Brain pericyte (primary cell): ENCODE results near the gene IL6ST.

Source experiments
- DNase-seq: peaks from one replicate; pipeline ENCODE4 v3.0.0-alpha.2; 2012; ENCODE audit warnings: low read depth, low spot score

Gene IL6ST

GRCh38 chr5:55920784-55921183, 74.0 kb downstream of the IL6ST start:
- DNase-seq = no peak

DNA sequence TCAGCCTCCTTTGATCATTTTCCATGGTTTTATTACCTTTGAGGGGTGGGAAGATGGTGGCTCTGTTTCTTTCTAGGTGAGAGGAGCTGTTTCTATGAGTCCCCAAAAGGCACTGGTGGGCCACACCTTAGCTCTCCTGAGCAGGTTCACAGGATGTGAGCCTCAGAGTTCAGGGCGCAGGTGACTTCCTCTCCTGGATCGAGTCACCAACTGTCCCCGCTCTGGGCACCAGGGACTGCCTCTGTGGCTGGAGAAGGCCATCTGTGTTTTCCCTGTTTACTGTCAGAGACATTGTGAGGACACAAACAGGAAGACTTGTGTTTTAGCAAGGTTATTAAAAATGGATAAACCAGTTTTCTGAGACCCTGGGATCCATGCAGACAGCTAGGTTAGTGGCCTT, 75.1 kb downstream of the IL6ST start:
- no peak for DNase-seq

- DNase-seq = no peak
Observed at GRCh38 chr5:55918087-55919035, 76.4 kb downstream of the IL6ST start.

DNA sequence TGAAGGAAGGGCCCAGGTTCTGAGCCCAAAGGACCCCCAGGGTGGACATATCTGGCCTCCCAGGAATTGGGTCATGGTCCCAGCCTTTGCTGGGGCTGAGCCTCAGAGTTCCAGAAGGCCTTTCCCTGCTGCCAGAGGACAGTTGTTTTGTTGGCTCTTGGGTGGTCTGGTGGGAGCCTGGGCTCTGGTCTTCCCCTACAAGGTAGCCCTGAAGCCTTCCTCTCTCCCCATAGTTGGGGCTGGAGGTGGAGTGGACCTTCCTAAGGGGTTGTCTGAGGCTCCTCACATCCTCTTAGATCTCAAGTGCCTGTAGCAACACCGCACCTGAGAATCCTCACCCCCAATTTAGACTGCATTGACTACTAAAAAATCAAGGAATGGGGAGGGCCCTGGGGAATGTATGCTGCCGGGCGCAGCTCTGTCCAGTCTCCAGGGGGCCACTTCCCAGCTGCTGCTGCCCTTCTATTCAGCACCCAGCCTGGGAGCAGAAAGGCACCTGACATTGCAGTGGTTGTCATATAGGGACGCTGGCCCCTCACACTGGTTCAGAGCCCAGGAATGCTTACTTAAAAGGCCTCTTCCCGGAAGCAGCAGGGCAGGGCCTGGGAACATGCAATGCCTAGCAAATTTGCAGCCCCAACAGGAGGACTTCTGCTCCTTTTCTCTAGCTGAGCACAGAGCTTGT, 77.2 kb downstream of the IL6ST start:
- no peak for DNase-seq

GRCh38 chr5:55916986-55917385, 77.8 kb downstream of the IL6ST start:
- DNase-seq = no peak

DNA sequence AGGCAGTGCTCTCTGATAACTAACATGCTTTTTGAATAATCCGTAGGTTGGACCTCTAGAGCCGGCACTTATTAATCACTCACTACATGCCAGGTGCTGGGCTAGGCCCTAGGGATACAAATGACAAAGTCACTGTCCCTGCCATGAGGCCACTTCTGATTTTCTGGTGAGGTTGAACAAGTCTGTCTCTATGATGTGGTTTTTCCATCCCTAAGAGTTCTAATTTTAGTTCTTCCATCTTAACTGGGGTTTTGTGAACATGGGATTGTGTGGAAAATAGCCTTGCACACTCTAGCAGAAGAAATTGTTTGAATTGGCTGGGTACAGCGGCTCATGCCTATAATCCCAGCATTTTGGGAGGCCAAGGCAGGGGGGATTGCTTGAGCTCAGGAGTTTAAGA, 79.0 kb downstream of the IL6ST start:
- DNase-seq = no peak

DNA sequence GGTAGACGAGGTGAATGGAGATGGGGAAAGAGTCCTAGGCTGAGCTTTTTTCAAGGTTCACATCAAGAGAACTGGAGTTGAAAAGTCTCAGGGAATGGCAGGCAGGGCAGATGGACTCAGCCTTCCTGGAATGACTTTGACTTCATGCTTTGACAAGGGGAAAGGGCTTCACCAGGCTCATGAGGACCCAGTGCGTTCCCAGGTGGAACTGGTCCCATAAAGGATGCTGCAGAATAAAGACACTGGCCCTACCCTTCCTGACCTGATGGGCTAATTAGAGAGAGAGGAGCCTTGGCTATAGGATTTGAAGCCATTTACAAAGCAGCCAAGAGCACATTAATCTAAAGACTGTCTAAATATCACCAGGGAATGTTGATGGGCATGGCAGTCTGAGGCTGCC, 79.8 kb downstream of the IL6ST start:
- DNase-seq = no peak

GRCh38 chr5:55913466-55914413, 81.0 kb downstream of the IL6ST start:
- DNase-seq = no peak

DNA sequence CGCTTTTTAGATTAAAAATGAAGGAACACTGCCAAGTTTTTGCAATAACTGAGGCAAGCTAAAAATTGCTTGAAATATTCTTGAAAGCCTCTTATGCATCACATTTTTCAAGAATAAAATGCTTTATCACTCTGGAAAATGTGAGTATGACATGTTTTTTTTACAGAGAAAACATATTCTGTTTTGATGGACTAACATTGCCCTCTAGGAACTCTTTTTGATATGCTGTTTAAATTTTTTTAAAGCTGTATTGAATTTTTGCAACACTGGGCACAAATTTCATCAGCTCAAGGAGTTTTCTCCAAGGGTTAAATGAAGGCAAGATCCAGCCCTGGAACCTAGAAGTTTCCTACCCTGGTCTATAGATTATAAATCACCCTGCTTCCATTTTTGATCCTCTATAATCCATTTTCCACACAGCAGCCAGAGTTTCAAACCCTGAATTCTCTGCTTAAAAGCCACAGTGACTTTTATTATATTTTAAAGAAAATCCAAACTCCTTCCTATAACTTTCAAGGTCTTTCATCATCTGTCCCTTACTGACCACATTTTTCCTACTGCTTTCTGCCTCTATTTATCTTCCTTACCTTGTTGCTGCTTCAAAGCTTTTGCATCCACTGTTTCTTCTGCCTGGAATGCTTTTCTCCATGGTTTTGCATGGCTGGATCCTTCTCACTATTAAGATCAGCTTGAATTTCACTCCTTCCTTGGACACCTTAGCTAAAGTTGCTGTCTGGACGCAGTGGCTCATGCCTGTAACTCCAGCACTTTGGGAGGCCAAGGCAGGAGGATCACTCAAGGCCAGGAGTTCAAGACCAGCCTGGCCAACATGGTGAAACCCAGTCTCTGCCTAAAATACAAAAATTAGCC, 82.7 kb downstream of the IL6ST start:
- DNase-seq = no peak

- no peak for DNase-seq
Observed at GRCh38 chr5:55908804-55909203, 86.0 kb downstream of the IL6ST start.

DNA sequence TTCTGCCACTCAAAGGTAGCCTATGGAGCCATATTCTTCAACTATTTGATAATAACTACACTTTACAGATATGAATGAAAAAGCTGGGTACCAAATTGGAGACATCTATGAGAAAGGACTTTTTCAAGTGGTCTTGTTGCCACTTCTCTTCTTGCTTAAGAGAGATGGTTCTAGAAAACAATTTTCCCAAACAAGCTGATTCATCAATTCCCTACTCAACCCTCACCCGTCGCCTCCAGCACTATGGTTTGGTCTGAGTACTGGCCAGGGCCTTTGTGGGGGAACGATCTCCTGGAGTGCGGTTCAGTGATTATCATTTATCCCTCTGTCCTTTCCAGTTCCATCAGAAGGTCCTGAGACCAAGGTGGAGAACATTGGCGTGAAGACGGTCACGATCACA, 86.8 kb downstream of the IL6ST start:
- no peak for DNase-seq

DNA sequence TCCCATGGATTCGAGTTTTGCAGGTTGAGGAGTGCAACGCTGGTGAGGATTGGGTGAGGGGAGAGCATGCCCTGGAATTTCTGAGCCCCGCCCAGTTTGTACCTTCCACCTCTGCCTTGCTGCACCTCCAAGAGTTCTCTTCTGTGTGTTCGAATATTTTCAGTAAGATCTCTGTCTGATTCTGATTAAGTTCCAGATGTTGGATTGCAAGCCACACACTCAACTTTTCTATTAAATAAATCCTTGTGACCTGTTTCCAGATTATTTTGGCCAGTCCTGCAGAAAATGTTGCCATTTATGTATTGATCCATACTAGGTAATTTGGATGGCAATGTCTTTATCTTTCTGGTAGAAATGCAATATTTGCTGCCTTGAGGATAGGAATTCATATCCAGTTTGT, 89.5 kb downstream of the IL6ST start:
- DNase-seq = no peak

- peak; percentile 12 for DNase-seq
Observed at GRCh38 chr5:55904152-55904551, 90.6 kb downstream of the IL6ST start.

DNA sequence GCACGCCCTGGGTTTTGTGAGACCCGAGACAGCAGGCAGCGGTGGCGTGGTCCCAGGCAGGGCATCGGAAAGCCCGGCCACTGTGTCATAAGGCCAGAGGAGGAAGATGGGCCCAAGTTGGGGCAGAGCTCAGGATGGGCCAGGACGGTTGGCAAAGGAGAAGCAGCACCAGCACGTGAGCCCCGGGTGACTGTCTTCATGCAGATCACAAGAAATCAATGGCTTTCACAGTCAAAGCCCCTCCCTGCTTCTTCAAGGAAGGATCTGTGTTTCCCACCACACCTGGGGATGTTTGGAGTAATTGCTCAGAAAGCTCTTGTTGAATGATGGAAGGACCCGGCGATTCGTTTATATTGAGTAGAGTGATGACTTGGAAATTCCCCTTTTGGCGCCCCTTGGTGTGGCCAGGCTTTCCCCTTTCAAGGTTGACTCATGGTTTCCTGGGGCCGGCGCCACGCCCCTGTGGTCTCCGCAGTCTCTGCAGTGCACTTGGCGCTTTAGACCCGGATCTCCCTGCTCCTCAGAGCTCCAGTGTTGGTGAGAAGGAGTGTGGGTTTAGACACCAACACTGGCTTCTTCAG, 91.6 kb downstream of the IL6ST start:
- DNase-seq = no peak

- no peak for DNase-seq
Observed at GRCh38 chr5:55902696-55903095, 92.1 kb downstream of the IL6ST start.

DNA sequence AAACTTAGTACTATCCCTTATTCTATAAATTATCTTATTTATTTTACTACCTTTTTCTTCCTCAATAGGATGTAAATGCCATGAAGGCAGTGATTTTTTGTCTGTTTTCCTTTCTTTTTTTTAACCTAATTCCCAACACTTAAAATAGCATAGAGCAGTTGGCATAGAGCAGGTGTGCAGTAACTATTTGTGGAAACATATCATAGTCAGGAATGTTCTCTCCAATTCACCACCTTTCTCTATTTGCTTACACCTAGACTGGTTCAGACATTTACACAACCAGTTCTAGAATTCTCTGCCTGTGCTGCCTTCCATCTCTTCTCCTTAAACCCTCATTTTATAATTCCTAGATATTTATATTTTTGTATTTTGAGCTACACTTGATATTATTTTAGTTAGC, 94.0 kb downstream of the IL6ST start:
- no peak for DNase-seq

DNA sequence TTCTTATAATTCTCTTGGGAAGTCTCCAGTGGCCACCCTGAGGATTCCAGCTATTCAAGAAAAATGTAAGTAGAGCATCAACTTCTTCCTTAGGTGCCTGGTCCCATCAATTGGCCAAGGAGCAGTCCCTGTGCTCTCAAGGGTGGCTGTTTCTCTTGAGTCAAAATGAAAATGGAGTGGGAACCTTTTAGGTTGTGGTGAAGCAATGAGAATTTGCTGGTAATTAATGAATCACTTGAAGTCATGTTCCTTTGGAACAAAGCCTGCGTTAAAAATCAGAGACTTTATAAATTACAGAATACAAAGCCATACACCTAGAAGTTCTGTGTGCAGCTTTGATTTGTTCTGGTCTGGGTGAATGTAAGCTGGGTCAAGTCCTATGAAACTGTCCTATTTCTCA, 94.7 kb downstream of the IL6ST start:
- no peak for DNase-seq

DNA sequence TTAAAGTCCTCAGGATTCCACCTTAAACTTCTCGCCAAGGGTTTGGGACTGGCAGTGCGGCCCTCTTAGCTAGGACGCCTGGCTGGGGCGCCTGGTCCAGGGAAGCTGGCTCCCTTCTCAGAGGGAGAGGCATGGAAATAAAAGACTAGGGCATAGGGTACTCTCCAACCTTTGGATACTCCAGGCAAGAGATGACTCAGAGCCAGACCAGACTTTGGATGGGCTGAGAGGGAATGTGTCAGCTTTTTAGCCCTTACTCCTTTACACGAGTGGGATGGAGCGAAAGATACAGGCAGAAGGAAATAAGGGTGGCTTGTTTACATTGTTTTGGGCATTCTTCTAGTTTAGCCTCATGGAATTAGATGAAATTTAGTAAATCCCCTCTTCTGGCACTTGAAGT, 95.4 kb downstream of the IL6ST start:
- DNase-seq = no peak

DNA sequence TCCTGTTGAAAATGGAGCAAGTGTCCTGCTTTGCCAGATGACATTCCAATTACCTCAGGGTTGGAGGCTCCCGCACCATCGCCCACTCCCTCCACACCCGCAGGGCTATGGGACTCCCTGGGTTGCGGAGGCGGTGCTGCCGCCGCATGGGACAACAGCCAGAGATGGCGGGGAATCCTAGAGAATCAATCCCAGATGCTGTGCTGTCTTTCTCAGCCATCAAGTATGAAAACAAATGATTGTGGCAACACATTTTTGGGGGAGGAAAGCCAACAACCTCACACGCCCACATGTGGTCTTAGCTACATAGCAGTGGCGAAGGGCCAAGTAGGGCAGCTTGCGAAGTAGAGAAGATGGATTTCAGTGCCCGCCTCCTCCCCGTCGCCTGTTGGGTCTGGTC, 96.9 kb downstream of the IL6ST start:
- peak; percentile 86 for DNase-seq

GRCh38 chr5:55897206-55897894, 97.4 kb downstream of the IL6ST start:
- no peak for DNase-seq
